Lower leg skin (tissue), 4 donors: ENCODE results near the gene CLEC4F. TPM values are rescaled to one million over a fixed set of nuclear protein-coding genes. Genes with fewer than 3 reads are reported as not detected.

Source experiments
- DNase-seq, 2 donors: peaks; one replicate each; pipeline ENCODE4 v3.0.0-alpha.2; 2019; ENCODE audit warnings: low spot score in 2 of 2
- H3K4me3 ChIP-seq: fragments of 200-600 bp; sonication (generic); 2 replicates; pipeline ENCODE4 v1.5.1; 2017; ENCODE audit warnings: mild to moderate bottlenecking, low read depth; ENCODE audit not compliant: poor library complexity, severe bottlenecking
- CTCF ChIP-seq, 3 donors: fragments of 450-650 bp; IDR thresholded peaks; one replicate each; pipeline ENCODE4 v1.5.1; 2016; ENCODE audit warnings: antibody characterized with exemption in 3 of 3, mild to moderate bottlenecking in 3 of 3, moderate library complexity in 2 of 3
- POLR2A ChIP-seq, 2 donors: fragments of 450-650 bp; IDR thresholded peaks; one replicate each; pipeline ENCODE4 v1.6.1; 2016 to 2017; ENCODE audit warnings: antibody characterized with exemption in 2 of 2, mild to moderate bottlenecking in 1 of 2, moderate library complexity in 1 of 2
- WGBS, 2 donors: methylation state at CpG; one replicate each; pipeline ENCODE4 v1.1.5; 2018; 5-methylcytosine and 5-hydroxymethylcytosine counted together
- intact Hi-C: fragments of 100-400 bp; cut with DNase I; formaldehyde crosslinking; loops from one replicate; pipeline ENCODE4 v1.15.0; 2023; ENCODE audit warnings: low total_unique reads
- total RNA-seq, 4 donors: library from RNA; depleted of rRNA; stranded (reverse); fragments of >200 nt; gene quantifications; one replicate each; pipeline ENCODE4 v1.1.0, GENCODE V29; 2016

CLEC4F gene
- total RNA-seq, 4 donors from 2014 or later = 0.42 to 1.2 (median 0.82) TPM

- DNase-seq = no peak
- TF ChIP-seq POLR2A (IDR thresholded peaks at IDR 0.05) (no peak), CTCF (IDR thresholded peaks at IDR 0.05) (no peak)
- H3K4me3 ChIP-seq = no peak overlapping the region
- WGBS, 2 donors = 65 to 66% methylated on average over 4 of the region's 4 CpGs
- intact Hi-C loops = no loop called here
Observed at GRCh38 chr2:70826696-70827350, 6.4 kb upstream of the CLEC4F start.

- TF ChIP-seq CTCF (IDR thresholded peaks at IDR 0.05) (no peak), POLR2A (IDR thresholded peaks at IDR 0.05) (no peak)
- intact Hi-C loops = no loop called here
- 82 to 94% methylated on average over 5 of the region's 5 CpGs for WGBS, 2 donors
Observed at GRCh38 chr2:70823249-70823648, 2.9 kb upstream of the CLEC4F start.

GRCh38 chr2:70822843-70823242, 2.4 kb upstream of the CLEC4F start:
- no peak for TF ChIP-seq POLR2A (IDR thresholded peaks at IDR 0.05)
- TF ChIP-seq CTCF (IDR thresholded peaks at IDR 0.05) = no peak
- intact Hi-C loops = no loop called here
- H3K4me3 ChIP-seq = no peak overlapping the region
- no peak for DNase-seq
- 66 to 92% methylated on average over 6 to 8 of the region's 8 CpGs for WGBS, 2 donors

More at GRCh38 chr2:70823249-70823648, 2.9 kb upstream of the CLEC4F start:
- no peak overlapping the region for H3K4me3 ChIP-seq
- DNase-seq = no peak

GRCh38 chr2:70817284-70817954, 3.0 kb downstream of the CLEC4F start:
- DNase-seq = no peak
- no peak overlapping the region for H3K4me3 ChIP-seq
- TF ChIP-seq CTCF (IDR thresholded peaks at IDR 0.05) = no peak
- no peak for TF ChIP-seq POLR2A (IDR thresholded peaks at IDR 0.05)
- intact Hi-C loops = no loop called here
- 79 to 80% methylated on average over 3 of the region's 3 CpGs for WGBS, 2 donors

- intact Hi-C loops = no loop called here
- no peak overlapping the region for H3K4me3 ChIP-seq
- WGBS, 2 donors = 56 to 57% methylated on average over 5 of the region's 5 CpGs
- no peak for TF ChIP-seq POLR2A (IDR thresholded peaks at IDR 0.05)
- no peak for TF ChIP-seq CTCF (IDR thresholded peaks at IDR 0.05)
- DNase-seq = no peak
Observed at GRCh38 chr2:70816726-70817125, 3.7 kb downstream of the CLEC4F start.
